Right atrium auricular region (tissue), 2 donors: ENCODE measurements around the gene TXNRD1. TPM values are rescaled to one million over a fixed set of nuclear protein-coding genes. Genes with fewer than 3 reads are reported as not detected.
A peak's percentile ranks its signal among the peaks of the same experiment; 100 is the strongest.

ENCODE experiments used
- DNase-seq: peaks from one replicate; pipeline ENCODE4 v3.0.0-alpha.2; 2019; ENCODE audit warnings: low spot score
- H3K27ac ChIP-seq, 2 donors: fragments of 200-600 bp; sonication (generic); 1 replicate in 1 of 2; 2 replicates in 1 of 2; pipeline ENCODE4 v1.5.1; 2016 to 2019
- H3K27me3 ChIP-seq, 2 donors: fragments of 200-600 bp; sonication (generic); one replicate each; pipeline versions ENCODE4 v1.5.1 to v1.6.0; 2017 to 2019
- H3K36me3 ChIP-seq: fragments of 200-600 bp; sonication (generic); one replicate; pipeline ENCODE4 v1.5.1; 2016
- H3K4me1 ChIP-seq, 2 donors: fragments of 200-600 bp; sonication (generic); one replicate each; pipeline versions ENCODE4 v1.5.1 to v1.6.0; 2017 to 2019
- H3K4me3 ChIP-seq, 2 donors: fragments of 200-600 bp; sonication (generic); 1 replicate in 1 of 2; 2 replicates in 1 of 2; pipeline ENCODE4 v1.5.1; 2017 to 2019; ENCODE audit warnings: mild to moderate bottlenecking in 1 of 2, moderate library complexity in 1 of 2
- H3K9me3 ChIP-seq, 2 donors: fragments of 200-600 bp; sonication (generic); one replicate each; pipeline ENCODE4 v1.5.1; 2019
- total RNA-seq, 2 donors: library from RNA; depleted of rRNA; stranded (reverse); fragments of >200 nt; gene quantifications; one replicate each; pipeline ENCODE4 v1.1.0, GENCODE V29; 2016
- TF ChIP-seq, protein P1 (sequence below), 2 donors: fragments of 200-600 bp; sonication (generic); IDR thresholded peaks; one replicate each; pipeline ENCODE4 v1.5.1; 2019; ENCODE audit warnings: antibody characterized with exemption in 2 of 2

Gene TXNRD1
- total RNA-seq, 2 donors from 2014 or later = 191 to 286 TPM

- Histone ChIP-seq H3K36me3 (peaks cover 37% of the 10 kb centered on the region), H3K27me3 (no peaks in the 10 kb centered on the region), H3K4me3 (peak overlapping the region; percentile 69 to 71), H3K27ac (peak overlapping the region; percentile 92 to 95), H3K9me3 (no peaks in the 10 kb centered on the region), H3K4me1 (peaks cover 0 to 32% of the 10 kb centered on the region in 2 donors)
- peak; percentile 98 for DNase-seq
- TF ChIP-seq, protein P1, sequence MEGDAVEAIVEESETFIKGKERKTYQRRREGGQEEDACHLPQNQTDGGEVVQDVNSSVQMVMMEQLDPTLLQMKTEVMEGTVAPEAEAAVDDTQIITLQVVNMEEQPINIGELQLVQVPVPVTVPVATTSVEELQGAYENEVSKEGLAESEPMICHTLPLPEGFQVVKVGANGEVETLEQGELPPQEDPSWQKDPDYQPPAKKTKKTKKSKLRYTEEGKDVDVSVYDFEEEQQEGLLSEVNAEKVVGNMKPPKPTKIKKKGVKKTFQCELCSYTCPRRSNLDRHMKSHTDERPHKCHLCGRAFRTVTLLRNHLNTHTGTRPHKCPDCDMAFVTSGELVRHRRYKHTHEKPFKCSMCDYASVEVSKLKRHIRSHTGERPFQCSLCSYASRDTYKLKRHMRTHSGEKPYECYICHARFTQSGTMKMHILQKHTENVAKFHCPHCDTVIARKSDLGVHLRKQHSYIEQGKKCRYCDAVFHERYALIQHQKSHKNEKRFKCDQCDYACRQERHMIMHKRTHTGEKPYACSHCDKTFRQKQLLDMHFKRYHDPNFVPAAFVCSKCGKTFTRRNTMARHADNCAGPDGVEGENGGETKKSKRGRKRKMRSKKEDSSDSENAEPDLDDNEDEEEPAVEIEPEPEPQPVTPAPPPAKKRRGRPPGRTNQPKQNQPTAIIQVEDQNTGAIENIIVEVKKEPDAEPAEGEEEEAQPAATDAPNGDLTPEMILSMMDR (IDR thresholded peaks at IDR 0.05) = no peak
Measured at GRCh38 chr12:104286516-104287482, 71.2 kb downstream of the TXNRD1 start.

GRCh38 chr12:104288635-104289274 is 73.2 kb downstream of the TXNRD1 start:
- peak overlapping the region; percentile 69 to 71 for H3K4me3 ChIP-seq
- H3K27ac ChIP-seq = peak overlapping the region; percentile 92 to 95
- no peaks in the 10 kb centered on the region for H3K9me3 ChIP-seq
- peaks cover 0 to 50% of the 10 kb centered on the region in 2 donors for H3K4me1 ChIP-seq
- TF ChIP-seq, protein P1 (IDR thresholded peaks at IDR 0.05) = peak in 1 of 2 donors; percentile 22
- peaks cover 57% of the 10 kb centered on the region for H3K36me3 ChIP-seq
- H3K27me3 ChIP-seq = no peaks in the 10 kb centered on the region
- DNase-seq = peak; percentile 80

- H3K9me3 ChIP-seq = no peaks in the 10 kb centered on the region
- H3K36me3 ChIP-seq = peaks cover 70% of the 10 kb centered on the region
- peak overlapping the region in 1 of 2 donors; percentile 69 for H3K4me3 ChIP-seq
- TF ChIP-seq, protein P1 (IDR thresholded peaks at IDR 0.05) = no peak
- no peak for DNase-seq
- peak overlapping the region in 1 of 2 donors; percentile 92 for H3K27ac ChIP-seq
- H3K27me3 ChIP-seq = no peaks in the 10 kb centered on the region
- peaks cover 0 to 63% of the 10 kb centered on the region in 2 donors for H3K4me1 ChIP-seq
Measured at GRCh38 chr12:104290320-104290719, 74.7 kb downstream of the TXNRD1 start.

DNA sequence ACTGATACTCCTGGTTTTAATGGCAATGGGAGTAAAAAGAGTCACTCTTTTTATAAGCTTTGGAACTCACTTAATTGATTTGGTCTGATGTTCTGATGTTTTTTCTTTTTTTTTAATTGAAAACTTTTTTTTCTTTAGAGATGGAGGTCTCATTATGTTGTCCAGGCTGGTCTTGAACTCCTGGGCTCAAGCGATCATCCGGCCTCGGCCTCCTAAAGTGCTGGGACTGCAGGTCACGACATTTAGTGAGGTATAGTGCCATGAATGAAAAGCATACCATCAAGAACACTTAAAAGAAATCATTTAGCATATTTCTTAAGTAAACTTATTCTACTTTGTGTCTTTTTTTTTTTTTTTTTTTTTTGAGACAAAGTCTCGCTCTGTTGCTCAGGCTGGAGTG is 75.3 kb downstream of the TXNRD1 start:
- TF ChIP-seq, protein P1 (IDR thresholded peaks at IDR 0.05) = no peak
- Histone ChIP-seq H3K4me1 (peaks cover 0 to 63% of the 10 kb centered on the region in 2 donors), H3K27me3 (no peaks in the 10 kb centered on the region), H3K4me3 (no peak overlapping the region), H3K27ac (no peak overlapping the region), H3K36me3 (peaks cover 75% of the 10 kb centered on the region), H3K9me3 (no peaks in the 10 kb centered on the region)
- no peak for DNase-seq

GRCh38 chr12:104291867-104292524 is 76.4 kb downstream of the TXNRD1 start:
- Histone ChIP-seq H3K4me3 (no peak overlapping the region), H3K4me1 (peaks cover 0 to 66% of the 10 kb centered on the region in 2 donors), H3K36me3 (peaks cover 85% of the 10 kb centered on the region), H3K27me3 (no peaks in the 10 kb centered on the region), H3K27ac (no peak overlapping the region), H3K9me3 (no peaks in the 10 kb centered on the region)
- DNase-seq = no peak
- TF ChIP-seq, protein P1 (IDR thresholded peaks at IDR 0.05) = no peak
